ENCODE measurements around the gene C2orf92. TPM values are rescaled to one million over a fixed set of nuclear protein-coding genes. Genes with fewer than 3 reads are reported as not detected.

C2orf92 gene
- total RNA-seq, 1 donor from 2014 or later = 3.3 TPM

DNA sequence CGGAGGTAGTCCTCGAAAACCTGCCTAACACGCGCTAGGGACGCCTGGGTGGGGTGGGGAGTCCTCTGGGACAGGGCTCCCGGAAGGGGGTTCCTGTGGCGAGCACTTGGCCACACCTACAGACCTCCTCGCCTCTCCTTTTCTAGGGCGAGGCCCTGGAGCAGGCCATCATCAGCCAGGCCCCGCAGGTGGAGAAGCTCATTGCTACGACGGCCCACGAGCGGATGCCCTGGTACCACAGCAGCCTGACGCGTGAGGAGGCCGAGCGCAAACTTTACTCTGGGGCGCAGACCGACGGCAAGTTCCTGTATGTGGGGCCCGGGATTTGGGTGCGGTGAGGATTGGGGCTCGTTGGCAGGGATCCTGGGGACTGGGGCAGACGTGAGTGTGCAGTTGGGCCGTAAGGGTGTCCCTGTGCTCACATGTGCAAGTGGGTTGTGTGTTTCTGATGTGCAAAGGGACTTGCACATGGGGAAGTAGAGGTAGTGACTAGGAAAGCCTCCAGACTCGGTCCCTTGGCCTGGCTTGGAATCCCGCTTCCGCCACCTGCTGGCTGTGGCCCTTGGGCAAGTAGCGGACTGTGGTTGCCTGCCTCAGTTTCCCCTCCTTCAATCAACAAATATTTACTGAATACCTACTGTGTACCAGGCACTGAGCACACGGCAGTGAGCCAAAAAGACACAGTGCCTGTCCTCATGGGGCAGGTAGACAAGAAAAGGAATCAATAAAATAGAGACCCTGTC is 55.6 kb downstream of the C2orf92 start:
- DNase-seq (ENCODE audit: low spot score in 2 of 2) = no peak
- FAIRE-seq = no peak

DNA sequence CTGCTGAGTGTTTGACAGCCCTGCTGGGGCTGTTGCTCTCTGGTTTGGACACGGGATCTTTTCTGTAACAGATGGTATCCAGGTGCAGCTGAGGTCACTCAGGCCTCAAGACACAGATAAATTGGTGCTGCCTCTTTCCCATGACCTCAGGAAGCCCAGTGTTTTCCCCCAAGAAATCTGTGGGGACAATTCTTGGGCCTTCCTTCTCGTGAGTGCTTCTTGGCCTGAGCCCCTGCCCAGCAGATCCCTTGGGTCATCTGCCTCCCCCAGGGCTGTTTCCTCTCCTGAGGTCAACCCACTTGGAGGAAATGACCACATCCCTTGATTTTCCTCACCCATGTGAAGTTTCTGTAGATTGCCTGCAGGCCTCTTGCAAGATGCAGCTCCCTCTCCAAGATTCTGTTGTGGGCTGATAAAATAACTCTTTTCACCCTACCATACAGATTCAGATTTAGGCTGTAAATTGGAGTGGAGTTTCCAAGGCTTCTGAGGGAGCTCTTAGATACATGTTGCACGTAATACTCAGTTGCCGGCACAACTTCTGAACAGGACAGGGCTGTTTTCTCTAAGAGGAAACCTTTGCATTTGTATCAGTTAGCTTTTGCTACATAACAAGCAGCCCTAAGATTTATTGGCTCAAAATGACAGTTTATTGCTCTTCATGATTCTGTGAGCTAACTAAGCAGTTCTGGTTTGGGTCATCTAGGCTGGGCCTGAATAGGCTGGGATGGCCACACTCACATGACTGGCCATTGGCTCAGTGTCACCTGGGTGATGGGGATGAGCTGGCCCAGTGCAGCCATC is 57.0 kb downstream of the C2orf92 start:
- FAIRE-seq (no peak), DNase-seq (ENCODE audit: low spot score in 2 of 2) (no peak)

DNA sequence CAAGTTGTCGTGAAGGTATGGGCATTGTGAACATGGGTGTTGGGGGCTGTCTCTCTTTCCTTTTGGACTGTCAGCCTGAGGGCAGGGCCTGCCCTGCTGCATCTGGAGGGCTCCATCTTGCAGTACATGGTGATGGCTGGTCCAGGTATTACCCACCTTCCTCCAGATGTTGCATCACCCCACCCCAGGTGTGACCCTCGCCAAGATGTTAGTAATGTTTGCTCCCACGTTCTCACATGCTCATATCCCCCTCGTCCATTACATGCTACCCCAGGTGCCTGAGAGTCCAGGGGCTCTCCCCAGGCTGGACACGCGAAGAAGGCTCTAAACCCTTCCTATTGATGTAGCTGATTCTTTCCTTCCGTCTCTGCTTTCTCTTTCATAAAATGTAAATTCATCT is 57.8 kb downstream of the C2orf92 start:
- FAIRE-seq (no peak), DNase-seq (ENCODE audit: low spot score in 2 of 2) (no peak)

DNA sequence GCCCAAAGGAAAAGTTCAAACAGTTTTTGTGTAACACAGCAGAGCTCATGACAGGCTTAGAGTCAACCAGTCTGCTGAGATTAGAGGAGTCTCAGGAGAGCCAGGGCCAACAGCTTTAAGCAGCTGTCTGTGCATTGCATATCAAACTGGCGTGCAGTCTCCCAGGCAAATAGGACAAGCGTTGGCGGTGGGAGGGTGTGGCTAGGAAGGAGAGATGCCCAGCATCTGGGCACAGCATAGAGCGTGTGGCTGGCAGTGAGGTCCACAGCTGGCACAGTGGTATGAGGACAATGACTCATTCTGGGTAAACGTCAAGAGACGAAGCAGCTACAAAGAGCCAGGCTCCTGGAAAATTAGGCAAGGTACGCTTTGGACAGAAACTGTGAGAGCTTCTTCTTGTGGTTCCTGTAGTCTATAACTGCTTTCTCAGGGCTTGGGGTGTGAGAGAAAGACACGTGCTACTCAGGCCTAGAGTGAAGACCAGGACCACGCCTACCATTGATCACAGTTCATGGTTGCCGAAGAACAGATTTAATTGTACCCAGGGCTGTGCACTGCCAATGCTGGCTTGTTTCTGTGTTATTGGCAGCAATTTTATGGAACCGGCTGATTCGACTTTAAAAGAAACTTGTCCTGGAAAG is 58.7 kb downstream of the C2orf92 start:
- FAIRE-seq (no peak), DNase-seq (ENCODE audit: low spot score in 2 of 2) (no peak)

DNA sequence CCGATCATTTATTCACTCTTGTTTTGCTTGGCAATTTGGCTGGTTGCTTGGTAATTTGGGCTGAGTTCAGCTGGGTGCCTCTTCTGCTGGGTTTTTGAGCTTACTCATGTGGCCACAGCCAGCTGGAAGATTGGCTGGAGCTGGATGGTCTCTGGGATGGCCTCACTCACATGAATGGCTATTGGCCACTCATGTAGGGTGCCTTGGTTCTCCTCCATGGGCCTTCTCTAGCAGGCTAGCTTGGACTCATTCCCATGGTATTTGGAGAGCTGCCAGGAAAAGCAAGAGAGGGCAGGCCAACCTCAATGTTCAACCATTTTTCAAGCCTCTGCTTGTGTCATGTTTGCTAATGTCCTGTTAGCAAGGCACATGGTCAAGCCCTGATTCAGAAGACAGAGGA is 60.7 kb downstream of the C2orf92 start:
- no peak for FAIRE-seq
- no peak for DNase-seq (ENCODE audit: low spot score in 2 of 2)

DNA sequence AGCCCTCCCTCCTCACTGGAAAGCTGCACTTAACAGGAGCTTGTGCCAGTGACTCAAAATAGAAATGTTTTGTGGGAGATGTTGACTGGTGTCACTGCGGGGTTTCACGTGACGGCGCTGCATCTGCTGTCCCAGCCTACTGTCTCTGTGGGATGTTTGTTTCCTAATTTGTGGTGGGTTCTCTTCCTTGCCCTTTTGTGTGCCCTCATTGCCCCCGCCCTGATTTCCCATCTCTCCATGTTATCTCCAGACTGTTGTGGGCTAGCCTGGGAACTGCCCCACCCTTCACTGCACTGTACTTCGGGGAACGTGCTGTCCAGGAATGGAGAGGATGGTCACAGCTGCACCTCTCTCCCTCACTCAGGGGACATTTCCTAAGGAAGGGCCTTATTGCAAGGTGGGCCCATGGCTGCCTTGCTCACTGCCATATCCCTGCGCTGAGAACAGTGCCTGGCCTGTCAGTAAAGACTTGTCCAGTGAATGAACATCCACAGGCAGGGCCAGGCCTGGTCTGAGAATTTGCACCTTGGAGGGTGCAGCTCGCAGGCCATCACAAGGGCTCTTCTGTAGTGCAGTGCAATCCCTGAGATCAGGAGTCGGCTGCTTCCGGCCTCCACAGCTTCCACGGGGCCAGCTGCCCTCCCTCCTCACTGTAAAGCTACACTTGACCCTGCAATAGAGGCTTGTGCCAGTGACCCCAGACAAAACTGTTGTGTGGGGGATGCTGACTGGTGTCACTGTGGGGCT is 61.9 kb downstream of the C2orf92 start:
- no peak for FAIRE-seq
- no peak for DNase-seq (ENCODE audit: low spot score in 2 of 2)

DNA sequence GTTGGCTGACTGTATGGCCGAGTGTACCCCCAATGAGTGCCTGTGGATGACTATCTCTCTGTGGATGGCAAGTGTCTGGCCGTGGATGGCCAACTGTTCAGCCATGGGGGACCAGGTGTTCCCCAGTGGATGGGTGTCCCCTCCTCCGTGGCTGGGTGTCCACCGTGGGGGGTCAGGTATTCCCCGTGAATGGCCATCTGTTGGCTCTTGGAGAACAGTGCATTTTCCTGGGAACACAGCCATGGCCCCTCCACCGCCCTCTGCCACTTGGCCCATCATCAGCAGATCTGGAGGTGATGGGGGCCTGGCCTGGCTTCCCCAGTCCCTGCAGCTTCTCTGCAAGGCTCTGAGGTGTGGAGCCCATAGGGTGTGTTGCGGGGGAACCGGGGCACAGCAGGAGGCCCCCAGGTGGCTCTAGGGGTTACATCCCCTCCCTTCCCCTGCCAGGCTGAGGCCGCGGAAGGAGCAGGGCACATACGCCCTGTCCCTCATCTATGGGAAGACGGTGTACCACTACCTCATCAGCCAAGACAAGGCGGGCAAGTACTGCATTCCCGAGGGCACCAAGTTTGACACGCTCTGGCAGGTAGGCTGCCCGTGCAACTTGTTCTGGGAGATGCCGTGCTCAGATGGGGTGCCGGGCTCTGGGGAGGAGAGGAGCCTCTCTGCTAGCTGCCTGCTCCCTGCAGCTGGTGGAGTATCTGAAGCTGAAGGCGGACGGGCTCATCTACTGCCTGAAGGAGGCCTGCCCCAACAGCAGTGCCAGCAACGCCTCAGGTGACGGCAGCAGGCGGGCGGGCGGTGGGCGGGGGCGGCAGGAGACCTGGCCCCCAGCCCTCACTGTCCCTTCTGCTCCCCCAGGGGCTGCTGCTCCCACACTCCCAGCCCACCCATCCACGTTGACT is 63.2 kb downstream of the C2orf92 start:
- no peak for FAIRE-seq
- no peak for DNase-seq (ENCODE audit: low spot score in 2 of 2)

DNA sequence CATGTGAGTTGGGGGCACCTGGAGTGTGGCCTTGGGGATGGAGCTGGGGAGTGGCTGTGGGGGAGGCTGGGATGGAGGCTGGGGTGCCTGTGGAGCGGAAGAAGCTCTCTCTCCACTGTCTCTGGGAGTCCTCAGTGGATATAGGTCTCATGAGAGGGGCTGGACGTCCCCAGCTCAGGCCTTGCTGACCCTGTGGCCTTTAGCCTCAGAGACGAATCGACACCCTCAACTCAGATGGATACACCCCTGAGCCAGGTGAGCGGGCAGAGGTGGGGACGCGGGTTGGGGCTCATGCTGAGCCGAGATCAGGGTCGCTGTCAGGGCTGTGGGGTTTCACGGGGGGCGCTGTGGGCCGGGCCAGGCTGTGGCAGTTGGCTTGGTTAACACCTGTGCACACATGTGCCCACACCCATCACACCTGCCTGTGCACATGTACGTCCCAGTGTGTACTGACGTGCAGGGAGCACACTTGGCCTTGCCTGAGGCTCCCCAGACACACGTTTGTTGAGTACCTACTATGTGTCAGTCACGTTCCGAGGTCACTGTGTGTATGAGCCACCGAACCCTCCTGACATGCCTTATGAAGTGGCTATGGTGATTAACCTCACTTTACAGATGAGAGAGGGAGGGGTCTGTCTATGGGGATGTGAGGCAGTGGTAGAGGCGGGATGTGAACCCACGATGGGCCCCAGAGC is 64.0 kb downstream of the C2orf92 start:
- no peak for FAIRE-seq
- no peak for DNase-seq (ENCODE audit: low spot score in 2 of 2)

DNA sequence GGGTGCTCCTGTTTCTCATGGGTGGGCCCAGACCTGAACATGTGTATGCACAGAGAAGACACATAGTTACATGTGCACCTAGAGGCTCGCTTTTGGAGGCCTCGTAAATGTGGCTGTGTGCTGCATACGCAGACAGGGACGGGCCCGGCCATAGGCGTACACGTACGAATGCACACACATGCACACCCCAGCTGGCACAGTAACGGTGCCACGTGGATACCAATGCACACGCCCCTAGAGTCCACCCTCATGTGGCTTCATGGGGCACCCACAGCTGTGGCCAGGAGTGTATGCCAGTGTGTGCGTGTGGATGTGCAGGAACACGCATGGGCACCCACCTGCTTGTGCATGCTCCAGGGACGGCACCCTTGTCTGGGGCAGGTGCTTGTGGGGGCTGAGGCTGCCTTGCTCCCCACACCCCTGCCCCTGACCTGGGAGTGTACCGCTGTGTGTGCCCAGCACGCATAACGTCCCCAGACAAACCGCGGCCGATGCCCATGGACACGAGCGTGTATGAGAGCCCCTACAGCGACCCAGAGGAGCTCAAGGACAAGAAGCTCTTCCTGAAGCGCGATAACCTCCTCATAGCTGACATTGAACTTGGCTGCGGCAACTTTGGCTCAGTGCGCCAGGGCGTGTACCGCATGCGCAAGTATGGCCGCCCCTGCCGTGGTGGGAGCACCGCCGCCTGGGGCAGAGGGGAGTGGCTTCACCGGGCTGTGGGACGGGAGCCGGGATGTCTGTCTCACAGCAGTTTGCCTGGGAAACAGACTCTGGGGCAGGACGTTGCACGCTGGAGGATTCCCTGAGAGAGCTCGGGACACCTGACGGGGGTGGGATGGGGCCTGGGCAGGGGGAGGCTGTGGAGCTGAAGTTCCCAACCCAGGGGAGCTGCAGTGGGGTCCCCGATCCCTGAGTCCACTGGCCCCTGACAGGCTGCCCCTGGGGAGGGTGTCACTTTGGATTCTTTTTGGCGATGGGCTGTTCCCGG is 64.8 kb downstream of the C2orf92 start:
- DNase-seq (ENCODE audit: low spot score in 2 of 2) (no peak), FAIRE-seq (no peak)

DNA sequence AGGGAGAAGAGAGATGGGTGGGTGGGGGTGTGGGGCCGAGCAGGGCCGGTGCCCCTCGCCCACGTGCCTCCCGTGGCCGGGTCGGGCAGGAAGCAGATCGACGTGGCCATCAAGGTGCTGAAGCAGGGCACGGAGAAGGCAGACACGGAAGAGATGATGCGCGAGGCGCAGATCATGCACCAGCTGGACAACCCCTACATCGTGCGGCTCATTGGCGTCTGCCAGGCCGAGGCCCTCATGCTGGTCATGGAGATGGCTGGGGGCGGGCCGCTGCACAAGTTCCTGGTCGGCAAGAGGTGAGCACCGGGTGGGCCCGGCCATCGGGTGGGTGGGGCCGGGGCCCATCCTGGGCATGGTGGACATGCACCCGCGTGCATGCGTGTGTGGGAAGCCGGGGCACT is 65.6 kb downstream of the C2orf92 start:
- DNase-seq (ENCODE audit: low spot score in 2 of 2) = no peak
- no peak for FAIRE-seq

DNA sequence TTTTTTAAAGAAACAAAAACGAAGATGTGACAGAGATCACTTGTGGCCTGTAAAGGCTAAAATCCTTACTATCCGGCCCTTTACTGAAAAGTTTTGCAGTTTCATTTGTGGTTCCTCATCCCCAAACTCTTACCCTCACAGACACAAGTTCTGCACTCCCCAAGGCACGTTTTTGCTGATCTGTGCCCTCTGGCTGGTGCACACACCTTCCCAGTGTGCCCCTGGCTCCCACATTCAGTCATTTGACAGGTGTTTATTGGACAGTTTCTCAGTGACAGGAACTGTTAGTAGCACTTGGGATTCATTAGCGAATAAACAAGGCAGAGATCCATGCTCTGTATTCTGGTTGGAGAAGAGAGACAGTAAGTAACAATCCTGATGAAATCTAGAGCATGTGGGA is 66.7 kb downstream of the C2orf92 start:
- DNase-seq (ENCODE audit: low spot score in 2 of 2) (no peak), FAIRE-seq (no peak)

DNA sequence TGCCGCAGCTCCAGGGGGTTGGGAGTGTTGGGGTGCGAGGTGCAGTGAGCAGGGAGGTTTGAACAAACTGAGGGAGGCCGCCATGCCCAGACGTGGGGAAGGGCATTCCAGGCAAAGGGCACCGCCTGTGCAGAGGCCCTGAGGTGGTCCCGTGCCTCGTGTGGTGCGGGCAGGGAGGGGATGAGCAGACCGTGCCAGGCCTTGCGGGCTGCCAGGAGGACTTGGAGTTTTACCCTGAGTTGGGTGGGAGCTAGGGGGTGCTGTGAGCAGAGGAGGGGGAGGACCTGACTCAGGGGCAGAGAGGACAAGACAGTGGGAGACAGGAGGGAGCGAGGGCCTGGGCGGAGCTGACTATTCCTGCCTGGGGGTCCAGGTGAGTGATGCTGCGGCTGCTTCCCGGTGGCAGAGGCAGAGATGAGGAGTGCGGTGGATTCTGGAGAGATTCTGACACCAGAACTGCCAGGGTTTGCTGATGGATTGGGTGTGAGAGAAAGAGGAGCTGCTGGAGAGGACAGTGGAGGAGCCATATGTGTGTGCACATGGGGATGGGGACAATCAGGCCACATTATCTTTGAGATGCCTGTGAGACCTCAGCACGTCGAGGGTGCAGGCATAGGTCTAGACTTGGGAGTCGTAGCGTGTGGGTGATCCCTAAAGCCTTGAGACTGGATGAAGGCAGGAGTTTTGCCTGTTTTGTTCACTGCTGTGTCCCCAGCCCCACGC is 67.3 kb downstream of the C2orf92 start:
- DNase-seq (ENCODE audit: low spot score in 2 of 2) = no peak
- no peak for FAIRE-seq

DNA sequence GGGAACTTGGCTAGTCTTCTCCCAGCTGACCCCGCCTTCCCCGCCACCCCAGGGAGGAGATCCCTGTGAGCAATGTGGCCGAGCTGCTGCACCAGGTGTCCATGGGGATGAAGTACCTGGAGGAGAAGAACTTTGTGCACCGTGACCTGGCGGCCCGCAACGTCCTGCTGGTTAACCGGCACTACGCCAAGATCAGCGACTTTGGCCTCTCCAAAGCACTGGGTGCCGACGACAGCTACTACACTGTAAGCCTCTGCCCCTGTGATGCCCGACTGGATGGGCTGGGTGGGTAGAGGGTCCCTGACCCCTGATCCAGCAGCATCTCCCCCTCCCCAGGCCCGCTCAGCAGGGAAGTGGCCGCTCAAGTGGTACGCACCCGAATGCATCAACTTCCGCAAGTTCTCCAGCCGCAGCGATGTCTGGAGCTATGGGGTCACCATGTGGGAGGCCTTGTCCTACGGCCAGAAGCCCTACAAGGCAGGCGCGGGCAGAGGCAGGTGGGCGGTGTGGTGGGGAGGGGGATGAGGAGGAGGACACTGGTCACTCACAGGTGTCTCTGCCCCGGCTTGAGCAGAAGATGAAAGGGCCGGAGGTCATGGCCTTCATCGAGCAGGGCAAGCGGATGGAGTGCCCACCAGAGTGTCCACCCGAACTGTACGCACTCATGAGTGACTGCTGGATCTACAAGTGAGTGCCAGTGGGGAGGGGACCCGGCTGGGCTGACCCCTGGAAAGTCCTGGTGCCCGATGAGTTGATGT is 68.1 kb downstream of the C2orf92 start:
- FAIRE-seq (no peak), DNase-seq (ENCODE audit: low spot score in 2 of 2) (no peak)

DNA sequence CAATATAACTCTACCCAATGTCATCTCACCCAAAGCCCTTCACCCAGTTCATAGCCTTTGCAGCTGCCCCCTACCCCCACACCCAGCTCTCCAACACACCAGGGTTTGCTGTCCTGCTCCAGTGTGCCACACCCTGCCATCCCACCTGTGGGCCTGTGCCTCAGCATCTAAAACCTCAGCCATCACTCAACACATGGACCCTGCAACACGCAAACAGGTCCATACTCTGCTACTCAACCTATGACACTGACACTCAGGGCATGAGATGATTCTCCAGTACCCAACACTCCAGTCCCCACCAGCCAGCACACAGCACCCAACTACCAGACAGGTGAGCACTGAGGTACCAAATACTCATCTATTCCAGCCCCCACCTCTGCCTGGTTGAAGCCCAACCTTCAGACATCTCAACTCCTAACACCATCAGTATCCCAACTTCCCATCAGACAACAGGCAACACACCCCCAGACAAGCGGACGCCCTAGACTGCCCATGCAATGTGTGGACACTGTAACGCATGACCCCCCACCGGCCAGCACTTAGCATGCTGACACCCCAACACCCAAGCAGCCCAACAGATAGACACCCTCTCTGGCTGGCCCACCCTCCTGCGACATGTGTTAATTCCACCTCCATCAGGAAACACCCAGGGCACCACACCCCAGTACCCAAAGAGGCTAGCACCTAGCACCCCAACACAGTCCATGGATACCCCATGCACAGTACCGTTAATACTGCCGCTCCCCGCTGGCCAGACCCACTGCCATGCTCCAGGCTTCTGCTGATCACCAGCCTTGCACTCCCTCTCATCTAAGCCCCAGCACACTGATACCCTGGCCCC is 68.9 kb downstream of the C2orf92 start:
- DNase-seq (ENCODE audit: low spot score in 2 of 2) = no peak

DNA sequence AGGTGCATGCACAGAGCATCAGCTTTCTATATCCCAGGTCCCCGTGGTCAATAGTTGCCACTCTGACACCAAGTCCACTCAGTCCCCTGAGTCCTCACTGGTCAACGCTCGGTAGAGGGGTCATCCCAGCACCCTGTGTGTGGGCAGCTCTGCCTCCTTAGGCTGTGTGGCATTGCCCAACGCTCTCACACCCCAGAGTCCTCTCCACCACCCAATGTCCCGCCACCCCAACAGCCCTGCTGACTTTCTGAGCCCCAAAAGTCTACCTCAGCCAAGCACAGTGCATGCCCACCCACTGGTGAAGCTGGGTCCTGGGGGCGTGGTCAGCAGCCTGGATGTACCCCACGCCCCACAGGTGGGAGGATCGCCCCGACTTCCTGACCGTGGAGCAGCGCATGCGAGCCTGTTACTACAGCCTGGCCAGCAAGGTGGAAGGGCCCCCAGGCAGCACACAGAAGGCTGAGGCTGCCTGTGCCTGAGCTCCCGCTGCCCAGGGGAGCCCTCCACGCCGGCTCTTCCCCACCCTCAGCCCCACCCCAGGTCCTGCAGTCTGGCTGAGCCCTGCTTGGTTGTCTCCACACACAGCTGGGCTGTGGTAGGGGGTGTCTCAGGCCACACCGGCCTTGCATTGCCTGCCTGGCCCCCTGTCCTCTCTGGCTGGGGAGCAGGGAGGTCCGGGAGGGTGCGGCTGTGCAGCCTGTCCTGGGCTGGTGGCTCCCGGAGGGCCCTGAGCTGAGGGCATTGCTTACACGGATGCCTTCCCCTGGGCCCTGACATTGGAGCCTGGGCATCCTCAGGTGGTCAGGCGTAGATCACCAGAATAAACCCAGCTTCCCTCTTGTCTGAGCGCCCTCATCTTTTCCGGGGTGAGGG is 69.7 kb downstream of the C2orf92 start:
- FAIRE-seq (no peak), DNase-seq (ENCODE audit: low spot score in 2 of 2) (no peak)

More for the DNA sequence above, 68.9 kb downstream of the C2orf92 start:
- FAIRE-seq = no peak

Measured in frontal cortex (tissue), 4 donors.